Measurements from ENCODE around the gene GCFC2. TPM values are rescaled to one million over a fixed set of nuclear protein-coding genes. Genes with fewer than 3 reads are reported as not detected.

Gene GCFC2
- total and polyA plus RNA-seq, 12 donors = 12.4 to 52.9 (median 24.1) TPM

- no peak overlapping the region for H3K27ac ChIP-seq
- DNase-seq = no peak
- no peaks in the 10 kb centered on the region for H3K36me3 ChIP-seq (replicated peaks in 1 of 2)
- H3K4me1 ChIP-seq (replicated peaks in 1 of 2) = peaks cover 5 to 19% of the 10 kb centered on the region in 2 donors
- no peaks in the 10 kb centered on the region for H3K27me3 ChIP-seq
- intact Hi-C loops (cut with DNase I) = loop anchor here in 1 of 2 donors (10.0 kb wide), 1 partner anchor 51 kb away; no protein-coding TSS in a partner anchor
- TF ChIP-seq CTCF (IDR thresholded peaks at IDR 0.05) (no peak), POLR2A (IDR thresholded peaks at IDR 0.05) (no peak)
- H3K4me3 ChIP-seq = no peak overlapping the region
- no peaks in the 10 kb centered on the region for H3K9me3 ChIP-seq (replicated peaks in 1 of 3)
- WGBS, 4 donors = 51 to 74% (median 68%) methylated on average over 3 of the region's 3 CpGs
Observed at GRCh38 chr2:75633620-75634019, 77.1 kb downstream of the GCFC2 start.

DNA sequence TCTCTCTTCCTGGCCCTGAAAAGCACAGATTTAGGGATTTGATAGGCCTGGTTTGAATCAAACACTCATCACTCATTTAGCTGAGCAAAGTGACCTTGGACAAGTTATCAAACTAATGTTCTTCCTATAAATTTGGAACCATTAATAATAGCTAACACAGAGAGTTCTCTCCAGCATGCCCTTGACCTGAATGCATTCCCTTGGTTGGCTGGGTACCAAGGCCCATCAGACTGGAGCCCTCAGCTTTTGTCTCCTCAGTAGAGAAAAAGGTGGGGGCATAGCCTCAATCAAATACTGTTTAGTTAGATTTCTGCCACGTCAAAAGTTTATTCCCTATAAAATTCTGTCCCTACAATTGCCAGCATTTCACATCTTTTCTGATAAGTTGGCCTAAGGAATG is 77.9 kb downstream of the GCFC2 start:
- Histone ChIP-seq H3K27ac (peak overlapping the region in 3 of 5 donors; percentile 53 to 58 (median 53)), H3K27me3 (no peaks in the 10 kb centered on the region), H3K4me1 (replicated peaks in 1 of 2) (peaks cover 5 to 19% of the 10 kb centered on the region in 2 donors), H3K9me3 (replicated peaks in 1 of 3) (no peaks in the 10 kb centered on the region), H3K36me3 (replicated peaks in 1 of 2) (no peaks in the 10 kb centered on the region), H3K4me3 (no peak overlapping the region)
- DNase-seq = peak; percentile 36 to 77 (median 57)
- intact Hi-C loops (cut with DNase I) = loop anchor here in 1 of 2 donors (10.0 kb wide), 1 partner anchor 52 kb away; no protein-coding TSS in a partner anchor
- WGBS, 4 donors = 28 to 42% (median 38%) methylated on average over 1 of the region's 1 CpG
- TF ChIP-seq POLR2A (IDR thresholded peaks at IDR 0.05) (no peak), CTCF (IDR thresholded peaks at IDR 0.05) (no peak)

DNA sequence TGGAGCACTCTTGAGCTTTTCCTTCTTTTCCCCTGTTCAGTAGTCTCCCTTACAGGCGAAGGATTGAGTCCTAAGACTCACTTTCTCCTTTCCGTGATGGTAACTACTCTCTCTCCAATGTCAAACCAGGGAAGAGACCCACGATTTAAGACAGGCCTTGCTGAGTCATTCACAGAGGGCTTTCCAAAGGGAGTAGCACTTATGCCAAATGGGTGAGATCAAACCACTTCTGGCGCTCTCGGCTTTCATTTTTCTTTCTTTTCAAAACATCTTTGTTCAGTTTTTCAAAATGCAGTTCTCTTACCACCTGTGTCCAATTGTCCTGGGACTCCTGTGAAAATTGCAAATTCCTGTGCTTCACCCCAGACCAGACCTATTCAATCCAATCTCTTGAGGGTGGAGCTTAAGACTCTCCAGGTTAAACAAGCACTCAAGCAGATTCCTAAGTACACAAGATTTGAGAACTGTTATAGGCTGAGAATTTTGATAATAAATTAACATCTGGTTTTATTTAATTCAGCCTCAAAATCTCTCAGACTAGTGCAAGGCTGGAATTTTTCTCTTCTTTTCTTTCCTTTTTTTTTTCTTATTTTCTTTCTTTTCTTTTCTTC is 78.5 kb downstream of the GCFC2 start:
- intact Hi-C loops (cut with DNase I) = loop anchor here in 1 of 2 donors (10.0 kb wide), 1 partner anchor 53 kb away; no protein-coding TSS in a partner anchor
- no peak overlapping the region for H3K4me3 ChIP-seq
- TF ChIP-seq CTCF (IDR thresholded peaks at IDR 0.05) = no peak
- no peak for TF ChIP-seq POLR2A (IDR thresholded peaks at IDR 0.05)
- no peaks in the 10 kb centered on the region for H3K27me3 ChIP-seq
- H3K27ac ChIP-seq = peak overlapping the region in 4 of 5 donors; percentile 37 to 58 (median 53)
- H3K9me3 ChIP-seq (replicated peaks in 1 of 3) = no peaks in the 10 kb centered on the region
- peak in 3 of 7 donors; percentile 22 to 39 (median 23) for DNase-seq
- WGBS, 4 donors = 42 to 70% (median 48%) methylated on average over 5 of the region's 5 CpGs
- H3K36me3 ChIP-seq (replicated peaks in 1 of 2) = no peaks in the 10 kb centered on the region
- peaks cover 5 to 19% of the 10 kb centered on the region in 2 donors for H3K4me1 ChIP-seq (replicated peaks in 1 of 2)

GRCh38 chr2:75627902-75628504 is 82.7 kb downstream of the GCFC2 start:
- Histone ChIP-seq H3K4me1 (replicated peaks in 1 of 2) (peaks cover 5 to 14% of the 10 kb centered on the region in 2 donors), H3K4me3 (no peak overlapping the region), H3K9me3 (replicated peaks in 1 of 3) (no peaks in the 10 kb centered on the region), H3K27ac (no peak overlapping the region), H3K27me3 (no peaks in the 10 kb centered on the region), H3K36me3 (replicated peaks in 1 of 2) (no peaks in the 10 kb centered on the region)
- TF ChIP-seq CTCF (IDR thresholded peaks at IDR 0.05) = peak; percentile 71 to 88 (median 74)
- no peak for TF ChIP-seq POLR2A (IDR thresholded peaks at IDR 0.05)
- WGBS, 4 donors = 0 to 1% (median 0%) methylated on average over 4 of the region's 4 CpGs
- peak; percentile 62 to 91 (median 79) for DNase-seq
- intact Hi-C loops (cut with DNase I) = no loop called here
